Neural cell (in vitro differentiated cells): ENCODE data around the gene FARSA. TPM values are rescaled to one million over a fixed set of nuclear protein-coding genes. Genes with fewer than 3 reads are reported as not detected.

Source experiments
- H2AFZ ChIP-seq: fragments of 200-600, 300-800 bp; sonication (generic), shearing (Covaris generic); 2 replicates; pipeline ENCODE4 v1.6.0; 2014; ENCODE audit warnings: low read depth, mild to moderate bottlenecking, antibody characterized with exemption, low read length, moderate library complexity
- H3F3A ChIP-seq: fragments of 200-600 bp; shearing (Covaris generic); 2 replicates; pipeline ENCODE4 v1.6.1; 2016; ENCODE audit warnings: mild to moderate bottlenecking, moderate library complexity, mixed read lengths, antibody characterized with exemption, low read length; ENCODE audit not compliant: insufficient read depth, poor library complexity, severe bottlenecking
- H3K27ac ChIP-seq: fragments of 200-600, 300-800 bp; sonication (generic), shearing (Covaris generic); 2 replicates; pipeline ENCODE4 v1.5.1; 2014; ENCODE audit warnings: mild to moderate bottlenecking, low read length, moderate library complexity
- H3K27me3 ChIP-seq: fragments of 300-800, 200-600 bp; sonication (generic), shearing (Covaris generic); 2 replicates; pipeline ENCODE4 v1.6.0; 2014; ENCODE audit warnings: mild to moderate bottlenecking, low read depth, low read length, moderate library complexity; ENCODE audit not compliant: insufficient read depth
- H3K36me3 ChIP-seq: fragments of 300-800, 200-600 bp; sonication (generic), shearing (Covaris generic); 2 replicates; pipeline ENCODE4 v1.5.1; 2014; ENCODE audit warnings: mild to moderate bottlenecking, antibody characterized with exemption, low read length, moderate library complexity; ENCODE audit not compliant: insufficient read depth
- H3K4me2 ChIP-seq: fragments of 300-800, 200-600 bp; sonication (generic), shearing (Covaris generic); 2 replicates; pipeline ENCODE4 v1.6.0; 2014; ENCODE audit warnings: mild to moderate bottlenecking, low read length
- H3K4me3 ChIP-seq: fragments of 300-800, 200-600 bp; sonication (generic), shearing (Covaris generic); 2 replicates; pipeline ENCODE4 v1.5.1; 2014; ENCODE audit warnings: mild to moderate bottlenecking, low read length, moderate library complexity
- H3K79me2 ChIP-seq: fragments of 200-600 bp; shearing (Covaris generic); replicated peaks from 2 replicates; pipeline ENCODE4 v1.6.0; 2014; ENCODE audit warnings: mild to moderate bottlenecking, low read length, moderate library complexity; ENCODE audit not compliant: insufficient read depth
- H3K9ac ChIP-seq: fragments of 300-800, 200-600 bp; sonication (generic), shearing (Covaris generic); 2 replicates; pipeline ENCODE4 v1.6.1; 2016; ENCODE audit warnings: mild to moderate bottlenecking, low read length, mixed read lengths
- H3K9me2 ChIP-seq: fragments of 200-600 bp; shearing (Covaris generic); 2 replicates; pipeline ENCODE4 v1.6.1; 2016; ENCODE audit warnings: mild to moderate bottlenecking, low read length, mixed read lengths; ENCODE audit not compliant: insufficient read depth
- H3K9me3 ChIP-seq: fragments of 200-600, 300-800 bp; sonication (generic), shearing (Covaris generic); 2 replicates; pipeline ENCODE4 v1.6.1; 2016; ENCODE audit warnings: mild to moderate bottlenecking, mixed run types, low read length, moderate library complexity, mixed read lengths
- H4K20me1 ChIP-seq: fragments of 200-600 bp; shearing (Covaris generic); 2 replicates; pipeline ENCODE4 v1.6.1; 2016; ENCODE audit warnings: mild to moderate bottlenecking, mixed run types; ENCODE audit not compliant: insufficient read depth
- EP300 ChIP-seq: fragments of 450-650 bp; conservative IDR thresholded peaks from 2 replicates; pipeline ENCODE4 v1.6.1; 2014; ENCODE audit warnings: antibody characterized with exemption, mild to moderate bottlenecking, moderate library complexity; ENCODE audit not compliant: poor library complexity, severe bottlenecking
- EZH2 ChIP-seq: fragments of 200-600, 300-800 bp; shearing (Covaris generic), sonication (generic); IDR thresholded peaks from 2 replicates; pipeline ENCODE4 v1.6.1; 2014; ENCODE audit warnings: antibody characterized with exemption, low read length, borderline replicate concordance, mild to moderate bottlenecking; ENCODE audit not compliant: insufficient read depth, poor library complexity, severe bottlenecking
- MXI1 ChIP-seq: fragments of 450-650 bp; conservative IDR thresholded peaks from 2 replicates; pipeline ENCODE4 v1.6.1; 2014; ENCODE audit warnings: antibody characterized with exemption, mild to moderate bottlenecking; ENCODE audit not compliant: poor library complexity, severe bottlenecking
- POLR2AphosphoS5 ChIP-seq: IDR thresholded peaks from 2 replicates; pipeline ENCODE4 v1.6.1; 2012
- RAD21 ChIP-seq: fragments of 450-650 bp; conservative IDR thresholded peaks from 2 replicates; pipeline ENCODE4 v1.6.1; 2014; ENCODE audit warnings: antibody characterized with exemption, mild to moderate bottlenecking, moderate library complexity
- SMC3 ChIP-seq: fragments of 450-650 bp; conservative IDR thresholded peaks from 2 replicates; pipeline ENCODE4 v1.6.1; 2014; ENCODE audit warnings: antibody characterized with exemption, mild to moderate bottlenecking, moderate library complexity; ENCODE audit not compliant: poor library complexity
- TAF1 ChIP-seq: IDR thresholded peaks from 2 replicates; pipeline ENCODE4 v1.6.1; 2012; ENCODE audit warnings: low read depth
- polyA plus RNA-seq: library from polyadenylated mRNA; depleted of rRNA; stranded (reverse); fragments of >200 nt; gene quantifications from 2 replicates; pipeline ENCODE4 v1.2.3, GENCODE V29; 2014
- TF ChIP-seq, protein P1 (sequence below): IDR thresholded peaks from 2 replicates; pipeline ENCODE4 v1.6.1; 2012; ENCODE audit warnings: borderline replicate concordance
- TF ChIP-seq, protein P2 (sequence below): fragments of 450-650 bp; IDR thresholded peaks from 2 replicates; pipeline ENCODE4 v1.5.1; 2014; ENCODE audit warnings: antibody characterized with exemption, mild to moderate bottlenecking, moderate library complexity; ENCODE audit not compliant: poor library complexity, severe bottlenecking

FARSA gene
- polyA plus RNA-seq, 1 donor from 2014 or later = 47.6 TPM

DNA sequence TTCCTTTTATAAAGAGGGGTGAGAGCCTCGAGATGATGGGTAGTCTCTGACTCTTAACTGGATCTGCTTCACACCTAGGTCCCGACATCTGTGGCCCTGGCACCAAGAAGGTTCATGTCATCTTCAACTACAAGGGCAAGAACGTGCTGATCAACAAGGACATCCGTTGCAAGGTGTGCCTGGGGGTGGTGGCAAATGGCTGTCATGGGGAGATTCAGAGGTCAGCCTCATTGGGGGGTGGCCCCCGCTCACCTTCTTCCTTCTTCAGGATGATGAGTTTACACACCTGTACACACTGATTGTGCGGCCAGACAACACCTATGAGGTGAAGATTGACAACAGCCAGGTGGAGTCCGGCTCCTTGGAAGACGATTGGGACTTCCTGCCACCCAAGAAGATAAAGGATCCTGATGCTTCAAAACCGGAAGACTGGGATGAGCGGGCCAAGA lies 6.5 kb upstream of the FARSA start (continued):
- TF ChIP-seq POLR2AphosphoS5 (no peak), RAD21 (no peak), EP300 (no peak)

DNA sequence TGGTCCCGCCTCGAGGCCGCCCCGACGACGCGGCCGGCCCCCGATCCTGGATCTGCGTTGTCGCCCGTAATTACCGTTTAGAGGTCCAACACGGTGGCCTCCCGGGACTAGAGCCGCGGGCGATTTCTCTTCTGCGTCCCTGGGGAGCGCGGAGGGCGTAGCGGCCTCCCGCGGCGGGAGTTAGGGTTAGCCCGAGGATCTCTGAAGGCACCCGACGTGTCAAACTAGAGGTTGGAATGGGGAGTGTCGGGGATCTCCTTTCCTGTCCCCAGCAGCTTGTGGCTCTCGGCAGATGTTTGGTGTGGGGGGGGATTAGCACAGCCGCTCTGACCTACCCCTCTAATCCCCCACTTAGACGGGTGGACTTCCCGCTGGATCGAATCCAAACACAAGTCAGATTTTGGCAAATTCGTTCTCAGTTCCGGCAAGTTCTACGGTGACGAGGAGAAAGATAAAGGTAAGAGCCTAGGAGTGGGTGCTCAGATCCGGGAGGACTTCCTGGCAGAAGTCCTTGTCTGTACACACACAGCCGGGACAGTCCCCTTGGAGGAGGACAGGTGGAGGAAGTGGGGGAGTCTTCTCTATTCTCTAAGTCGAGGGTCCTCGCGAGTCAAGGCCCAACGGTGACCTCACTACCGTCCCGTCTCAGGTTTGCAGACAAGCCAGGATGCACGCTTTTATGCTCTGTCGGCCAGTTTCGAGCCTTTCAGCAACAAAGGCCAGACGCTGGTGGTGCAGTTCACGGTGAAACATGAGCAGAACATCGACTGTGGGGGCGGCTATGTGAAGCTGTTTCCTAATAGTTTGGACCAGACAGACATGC lies 5.5 kb upstream of the FARSA start:
- no peak overlapping the region for H2AFZ ChIP-seq
- peak overlapping the region; percentile 92 for H3K4me2 ChIP-seq
- no peaks in the 10 kb centered on the region for H3K9me2 ChIP-seq
- H4K20me1 ChIP-seq = no peaks in the 10 kb centered on the region
- TF ChIP-seq MXI1 (no peak), RAD21 (peak; percentile 5), EZH2 (no peak), POLR2AphosphoS5 (no peak), EP300 (no peak), TAF1 (no peak), SMC3 (no peak)
- TF ChIP-seq, protein P1, sequence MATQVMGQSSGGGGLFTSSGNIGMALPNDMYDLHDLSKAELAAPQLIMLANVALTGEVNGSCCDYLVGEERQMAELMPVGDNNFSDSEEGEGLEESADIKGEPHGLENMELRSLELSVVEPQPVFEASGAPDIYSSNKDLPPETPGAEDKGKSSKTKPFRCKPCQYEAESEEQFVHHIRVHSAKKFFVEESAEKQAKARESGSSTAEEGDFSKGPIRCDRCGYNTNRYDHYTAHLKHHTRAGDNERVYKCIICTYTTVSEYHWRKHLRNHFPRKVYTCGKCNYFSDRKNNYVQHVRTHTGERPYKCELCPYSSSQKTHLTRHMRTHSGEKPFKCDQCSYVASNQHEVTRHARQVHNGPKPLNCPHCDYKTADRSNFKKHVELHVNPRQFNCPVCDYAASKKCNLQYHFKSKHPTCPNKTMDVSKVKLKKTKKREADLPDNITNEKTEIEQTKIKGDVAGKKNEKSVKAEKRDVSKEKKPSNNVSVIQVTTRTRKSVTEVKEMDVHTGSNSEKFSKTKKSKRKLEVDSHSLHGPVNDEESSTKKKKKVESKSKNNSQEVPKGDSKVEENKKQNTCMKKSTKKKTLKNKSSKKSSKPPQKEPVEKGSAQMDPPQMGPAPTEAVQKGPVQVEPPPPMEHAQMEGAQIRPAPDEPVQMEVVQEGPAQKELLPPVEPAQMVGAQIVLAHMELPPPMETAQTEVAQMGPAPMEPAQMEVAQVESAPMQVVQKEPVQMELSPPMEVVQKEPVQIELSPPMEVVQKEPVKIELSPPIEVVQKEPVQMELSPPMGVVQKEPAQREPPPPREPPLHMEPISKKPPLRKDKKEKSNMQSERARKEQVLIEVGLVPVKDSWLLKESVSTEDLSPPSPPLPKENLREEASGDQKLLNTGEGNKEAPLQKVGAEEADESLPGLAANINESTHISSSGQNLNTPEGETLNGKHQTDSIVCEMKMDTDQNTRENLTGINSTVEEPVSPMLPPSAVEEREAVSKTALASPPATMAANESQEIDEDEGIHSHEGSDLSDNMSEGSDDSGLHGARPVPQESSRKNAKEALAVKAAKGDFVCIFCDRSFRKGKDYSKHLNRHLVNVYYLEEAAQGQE = peak; percentile 8
- TF ChIP-seq, protein P2, sequence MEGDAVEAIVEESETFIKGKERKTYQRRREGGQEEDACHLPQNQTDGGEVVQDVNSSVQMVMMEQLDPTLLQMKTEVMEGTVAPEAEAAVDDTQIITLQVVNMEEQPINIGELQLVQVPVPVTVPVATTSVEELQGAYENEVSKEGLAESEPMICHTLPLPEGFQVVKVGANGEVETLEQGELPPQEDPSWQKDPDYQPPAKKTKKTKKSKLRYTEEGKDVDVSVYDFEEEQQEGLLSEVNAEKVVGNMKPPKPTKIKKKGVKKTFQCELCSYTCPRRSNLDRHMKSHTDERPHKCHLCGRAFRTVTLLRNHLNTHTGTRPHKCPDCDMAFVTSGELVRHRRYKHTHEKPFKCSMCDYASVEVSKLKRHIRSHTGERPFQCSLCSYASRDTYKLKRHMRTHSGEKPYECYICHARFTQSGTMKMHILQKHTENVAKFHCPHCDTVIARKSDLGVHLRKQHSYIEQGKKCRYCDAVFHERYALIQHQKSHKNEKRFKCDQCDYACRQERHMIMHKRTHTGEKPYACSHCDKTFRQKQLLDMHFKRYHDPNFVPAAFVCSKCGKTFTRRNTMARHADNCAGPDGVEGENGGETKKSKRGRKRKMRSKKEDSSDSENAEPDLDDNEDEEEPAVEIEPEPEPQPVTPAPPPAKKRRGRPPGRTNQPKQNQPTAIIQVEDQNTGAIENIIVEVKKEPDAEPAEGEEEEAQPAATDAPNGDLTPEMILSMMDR = no peak
- H3K79me2 ChIP-seq = peaks cover 22% of the 10 kb centered on the region
- peak overlapping the region; percentile 87 for H3K9ac ChIP-seq
- H3K36me3 ChIP-seq = no peaks in the 10 kb centered on the region
- H3K9me3 ChIP-seq = no peaks in the 10 kb centered on the region
- no peaks in the 10 kb centered on the region for H3F3A ChIP-seq
- peak overlapping the region; percentile 65 for H3K27ac ChIP-seq
- H3K4me3 ChIP-seq = peak overlapping the region; percentile 97
- H3K27me3 ChIP-seq = no peaks in the 10 kb centered on the region
